Coronary artery (tissue), 2 donors: ENCODE results near the gene TFPT.
A peak's percentile ranks its signal among the peaks of the same experiment; 100 is the strongest.
"Not testable (repeated sequence)": the region's sequence is repeated elsewhere in the genome, so short reads cannot be mapped to it uniquely, and the experiment has no call there.

Experiments
- DNase-seq: peaks from one replicate; pipeline ENCODE4 v3.0.0-alpha.2; 2017; ENCODE audit warnings: low spot score
- H3K27ac ChIP-seq, 2 donors: fragments of 200-600 bp; sonication (generic); one replicate each; pipeline ENCODE4 v1.5.1; 2016 to 2019
- H3K4me3 ChIP-seq: fragments of 200-600 bp; sonication (generic); 2 replicates; pipeline ENCODE4 v1.5.1; 2016; ENCODE audit warnings: mild to moderate bottlenecking, moderate library complexity
- CTCF ChIP-seq: fragments of 200-600 bp; sonication (generic); IDR thresholded peaks from one replicate; pipeline ENCODE4 v1.5.1; 2019; ENCODE audit warnings: antibody characterized with exemption

The TFPT gene

GRCh38 chr19:54095859-54096616 is 19.4 kb downstream of the TFPT start:
- DNase-seq, H3K27ac ChIP-seq: not testable (repeated sequence)
- peak overlapping the region; percentile 67 for H3K4me3 ChIP-seq
- peak; percentile 14 for TF ChIP-seq CTCF

GRCh38 chr19:54095136-54095858 is 20.2 kb downstream of the TFPT start:
- no peak for DNase-seq
- H3K4me3 ChIP-seq, result peak overlapping the region; percentile 67
- no peak overlapping the region for H3K27ac ChIP-seq
- no peak for TF ChIP-seq CTCF

- DNase-seq, result no peak
- Histone ChIP-seq H3K4me3 (no peak overlapping the region), H3K27ac (no peak overlapping the region)
- no peak for TF ChIP-seq CTCF
These were observed 20.9 kb downstream of the TFPT start for GRCh38 chr19:54094426-54095000.

- no peak overlapping the region for H3K27ac ChIP-seq
- no peak overlapping the region for H3K4me3 ChIP-seq
- TF ChIP-seq CTCF, result no peak
- no peak for DNase-seq
These were observed 31.0 kb downstream of the TFPT start for GRCh38 chr19:54084410-54084809.

- no peak for TF ChIP-seq CTCF
- no peak for DNase-seq
- Histone ChIP-seq H3K4me3 (no peak within 1 kb of the TSS), H3K27ac (no peak within 1 kb of the TSS)
These were observed 34.4 kb downstream of the TFPT start, which contains the start of gene TARM1 for GRCh38 chr19:54081032-54081431. TARM1 (minus strand) TSS chr19:54081365; CDS start chr19:54081340, 25 bp downstream.

- no peak for DNase-seq
- no peak overlapping the region for H3K27ac ChIP-seq
- TF ChIP-seq CTCF, result no peak
These were observed 38.1 kb downstream of the TFPT start for GRCh38 chr19:54077334-54077733.

More at GRCh38 chr19:54077334-54077733, 38.1 kb downstream of the TFPT start:
- no peak overlapping the region for H3K4me3 ChIP-seq
